Body of pancreas (tissue), 4 donors: ENCODE measurements around the gene MORN1. TPM values are rescaled to one million over a fixed set of nuclear protein-coding genes. Genes with fewer than 3 reads are reported as not detected.

Experiments used
- ATAC-seq: fragments of 150-250 bp; one replicate; pipeline ENCODE4 v1.9.1; 2016
- DNase-seq, 4 donors: peaks; one replicate each; pipeline ENCODE4 v3.0.0-alpha.2; 2019
- H3K27ac ChIP-seq, 4 donors: fragments of 200-600 bp; sonication (generic); 1 replicate in 3 of 4; 2 replicates in 1 of 4; pipeline versions ENCODE4 v1.5.1 to v1.6.1; 2016 to 2019; ENCODE audit warnings: mild to moderate bottlenecking in 1 of 4, mixed read lengths in 1 of 4, moderate library complexity in 1 of 4
- H3K27me3 ChIP-seq, 2 donors: fragments of 200-600 bp; sonication (generic); one replicate each; pipeline ENCODE4 v1.6.0; 2016; ENCODE audit warnings: mild to moderate bottlenecking in 1 of 2
- H3K36me3 ChIP-seq, 2 donors: fragments of 200-600 bp; sonication (generic); replicated peaks in 1 of 2; 2 replicates each; pipeline ENCODE4 v1.5.1; 2016; ENCODE audit warnings: low read depth in 2 of 2; ENCODE audit not compliant: insufficient read depth in 1 of 2
- H3K4me1 ChIP-seq: fragments of 200-600 bp; sonication (generic); one replicate; pipeline ENCODE4 v1.6.0; 2016
- H3K4me3 ChIP-seq, 2 donors: fragments of 200-600 bp; sonication (generic); 1 replicate in 1 of 2; 2 replicates in 1 of 2; pipeline ENCODE4 v1.5.1; 2016 to 2019
- H3K9me3 ChIP-seq, 3 donors: fragments of 200-600 bp; sonication (generic); 1 replicate in 2 of 3; 2 replicates in 1 of 3; pipeline ENCODE4 v1.5.1; 2016
- POLR2A ChIP-seq, 3 donors: fragments of 450-650 bp; IDR thresholded peaks; one replicate each; pipeline ENCODE4 v1.6.1; 2016; ENCODE audit warnings: antibody characterized with exemption in 3 of 3, mild to moderate bottlenecking in 2 of 3
- WGBS, 2 donors: methylation state at CpG; one replicate each; pipeline ENCODE4 v1.1.5; 2017; 5-methylcytosine and 5-hydroxymethylcytosine counted together
- intact Hi-C: fragments of 100-400 bp; cut with DNase I; formaldehyde crosslinking; loops from one replicate; pipeline ENCODE4 v1.15.1; 2023
- total RNA-seq, 2 donors: library from RNA; depleted of rRNA; stranded (reverse); fragments of >200 nt; gene quantifications; one replicate each; pipeline ENCODE4 v1.1.0, GENCODE V29; 2016
- TF ChIP-seq, protein P1 (sequence below), 7 experiments: fragments of 450-650 bp in 4 of 7; fragments of 200-600 bp in 3 of 7; sonication (generic) in 3 of 7; IDR thresholded peaks; one replicate each; pipeline ENCODE4 v1.5.1; 2016 to 2019; ENCODE audit warnings: antibody characterized with exemption in 7 of 7

Gene MORN1
- total RNA-seq, 2 donors from 2014 or later, result 7.0 to 17.8 TPM

DNA sequence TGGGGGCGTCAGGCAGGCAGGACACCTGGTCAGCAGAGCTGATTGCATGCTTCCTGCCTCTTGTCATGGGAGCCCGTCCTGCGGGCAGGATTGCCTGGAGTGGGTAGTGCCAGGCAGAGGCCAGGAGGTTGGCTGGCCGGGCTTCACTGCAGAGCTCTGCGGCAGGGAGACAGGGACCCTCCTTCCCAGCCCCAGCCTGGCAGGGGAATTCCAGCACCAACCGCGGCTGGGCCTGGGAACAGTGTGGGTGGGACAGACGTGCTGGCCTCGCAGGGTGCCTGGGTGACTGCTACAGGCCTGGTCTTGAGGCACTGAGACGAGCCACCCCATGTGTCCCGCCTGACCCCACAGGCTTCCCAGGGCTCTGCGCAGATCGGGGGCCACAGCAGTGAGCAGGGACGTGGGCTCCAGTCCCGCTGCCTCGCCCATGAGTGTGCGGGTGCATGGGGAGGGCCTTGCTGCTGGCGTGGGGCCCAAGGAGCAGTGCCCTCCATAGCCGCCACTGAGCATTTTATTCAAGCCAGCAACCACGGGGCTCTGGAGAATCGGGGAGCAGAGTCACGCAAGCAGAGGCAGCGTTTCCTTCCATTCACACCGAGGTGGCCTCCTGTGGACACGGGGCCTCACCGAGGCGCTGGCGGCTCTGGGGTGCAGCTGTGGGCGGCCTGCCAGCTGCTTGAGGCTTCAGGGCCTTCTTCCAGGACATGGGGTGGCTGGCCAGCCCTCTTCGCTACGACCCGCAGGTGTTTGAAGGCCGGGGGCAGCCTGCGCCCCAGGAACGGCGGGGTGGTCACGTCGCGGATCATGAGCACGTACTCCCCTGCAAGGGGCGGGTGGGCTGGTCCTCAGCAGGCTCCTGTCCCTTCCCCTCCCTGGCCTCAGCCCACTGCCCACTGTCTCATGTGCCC, 70.3 kb downstream of the MORN1 start:
- no peak for ATAC-seq
- no peak for DNase-seq
- intact Hi-C loops, result no loop called here
- Histone ChIP-seq H3K27ac (peak overlapping the region in 2 of 4 donors; percentile 45 to 63), H3K9me3 (no peaks in the 10 kb centered on the region), H3K36me3 (no peaks in the 10 kb centered on the region), H3K4me1 (peaks cover 21% of the 10 kb centered on the region), H3K27me3 (no peaks in the 10 kb centered on the region), H3K4me3 (no peak overlapping the region)
- TF ChIP-seq POLR2A (IDR thresholded peaks at IDR 0.05), result no peak
- TF ChIP-seq, protein P1, sequence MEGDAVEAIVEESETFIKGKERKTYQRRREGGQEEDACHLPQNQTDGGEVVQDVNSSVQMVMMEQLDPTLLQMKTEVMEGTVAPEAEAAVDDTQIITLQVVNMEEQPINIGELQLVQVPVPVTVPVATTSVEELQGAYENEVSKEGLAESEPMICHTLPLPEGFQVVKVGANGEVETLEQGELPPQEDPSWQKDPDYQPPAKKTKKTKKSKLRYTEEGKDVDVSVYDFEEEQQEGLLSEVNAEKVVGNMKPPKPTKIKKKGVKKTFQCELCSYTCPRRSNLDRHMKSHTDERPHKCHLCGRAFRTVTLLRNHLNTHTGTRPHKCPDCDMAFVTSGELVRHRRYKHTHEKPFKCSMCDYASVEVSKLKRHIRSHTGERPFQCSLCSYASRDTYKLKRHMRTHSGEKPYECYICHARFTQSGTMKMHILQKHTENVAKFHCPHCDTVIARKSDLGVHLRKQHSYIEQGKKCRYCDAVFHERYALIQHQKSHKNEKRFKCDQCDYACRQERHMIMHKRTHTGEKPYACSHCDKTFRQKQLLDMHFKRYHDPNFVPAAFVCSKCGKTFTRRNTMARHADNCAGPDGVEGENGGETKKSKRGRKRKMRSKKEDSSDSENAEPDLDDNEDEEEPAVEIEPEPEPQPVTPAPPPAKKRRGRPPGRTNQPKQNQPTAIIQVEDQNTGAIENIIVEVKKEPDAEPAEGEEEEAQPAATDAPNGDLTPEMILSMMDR (IDR thresholded peaks at IDR 0.05), result no peak
- 81% methylated on average over 41 of the region's 41 CpGs; no CpG with 5 or more reads in 1 of the 2 donors for WGBS, 2 donors

DNA sequence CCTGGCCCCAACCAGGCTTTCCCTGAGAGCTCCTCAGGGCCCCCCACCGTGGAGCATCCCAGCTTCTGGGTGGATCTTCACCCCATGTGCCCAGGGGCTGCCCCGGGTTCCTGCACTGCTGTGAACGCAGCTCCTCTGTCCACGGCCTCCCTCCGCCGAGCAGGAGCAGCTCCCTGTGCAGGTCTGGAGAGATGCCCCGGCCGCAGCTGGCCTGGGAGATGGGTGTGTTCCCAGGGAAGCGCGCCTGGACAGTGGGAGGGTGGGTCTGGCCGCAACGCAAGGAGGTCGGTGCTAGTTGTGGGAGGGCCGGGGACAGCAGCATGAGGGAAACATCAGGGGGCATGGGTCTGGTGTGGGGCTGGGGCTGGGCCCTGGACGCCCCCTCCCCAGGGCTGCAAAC, 71.3 kb downstream of the MORN1 start:
- 58 to 80% methylated on average over 2 to 15 of the region's 15 CpGs for WGBS, 2 donors
- DNase-seq, result no peak
- Histone ChIP-seq H3K4me1 (peaks cover 24% of the 10 kb centered on the region), H3K9me3 (no peaks in the 10 kb centered on the region), H3K36me3 (no peaks in the 10 kb centered on the region), H3K4me3 (no peak overlapping the region), H3K27me3 (no peaks in the 10 kb centered on the region), H3K27ac (no peak overlapping the region)
- intact Hi-C loops, result no loop called here
- ATAC-seq, result no peak
- TF ChIP-seq POLR2A (IDR thresholded peaks at IDR 0.05), result no peak
- TF ChIP-seq, protein P1 (IDR thresholded peaks at IDR 0.05), result no peak

DNA sequence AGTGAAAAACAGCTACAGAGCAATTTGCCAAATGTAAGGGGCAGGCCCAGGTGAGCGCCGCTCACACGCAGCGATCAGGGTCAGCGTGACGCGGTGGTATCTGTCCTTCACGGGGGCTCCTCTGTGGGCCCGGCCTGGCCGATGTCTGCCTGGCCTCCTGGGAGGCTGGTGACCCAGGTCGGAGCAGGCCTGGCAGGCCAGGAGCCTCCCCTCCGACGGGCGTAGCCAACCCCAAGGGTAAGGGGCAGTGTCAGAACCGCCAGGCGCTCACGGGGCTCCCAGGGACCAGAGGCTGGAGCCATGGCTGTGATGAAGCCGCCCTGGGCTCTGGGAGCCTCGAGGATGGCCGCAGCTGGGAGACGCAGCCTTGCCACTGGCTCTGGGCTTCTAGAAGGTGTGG, 72.1 kb downstream of the MORN1 start:
- WGBS, 2 donors, result 67% methylated on average over 18 of the region's 21 CpGs; no CpG with 5 or more reads in 1 of the 2 donors
- intact Hi-C loops, result loop anchor here (5.0 kb wide), 1 partner anchor 117 kb away; no protein-coding TSS in a partner anchor
- no peak for ATAC-seq
- Histone ChIP-seq H3K4me3 (no peak overlapping the region), H3K36me3 (no peaks in the 10 kb centered on the region), H3K4me1 (peaks cover 28% of the 10 kb centered on the region), H3K9me3 (no peaks in the 10 kb centered on the region), H3K27ac (no peak overlapping the region), H3K27me3 (no peaks in the 10 kb centered on the region)
- no peak for DNase-seq
- no peak for TF ChIP-seq POLR2A (IDR thresholded peaks at IDR 0.05)
- TF ChIP-seq, protein P1 (IDR thresholded peaks at IDR 0.05), result no peak

DNA sequence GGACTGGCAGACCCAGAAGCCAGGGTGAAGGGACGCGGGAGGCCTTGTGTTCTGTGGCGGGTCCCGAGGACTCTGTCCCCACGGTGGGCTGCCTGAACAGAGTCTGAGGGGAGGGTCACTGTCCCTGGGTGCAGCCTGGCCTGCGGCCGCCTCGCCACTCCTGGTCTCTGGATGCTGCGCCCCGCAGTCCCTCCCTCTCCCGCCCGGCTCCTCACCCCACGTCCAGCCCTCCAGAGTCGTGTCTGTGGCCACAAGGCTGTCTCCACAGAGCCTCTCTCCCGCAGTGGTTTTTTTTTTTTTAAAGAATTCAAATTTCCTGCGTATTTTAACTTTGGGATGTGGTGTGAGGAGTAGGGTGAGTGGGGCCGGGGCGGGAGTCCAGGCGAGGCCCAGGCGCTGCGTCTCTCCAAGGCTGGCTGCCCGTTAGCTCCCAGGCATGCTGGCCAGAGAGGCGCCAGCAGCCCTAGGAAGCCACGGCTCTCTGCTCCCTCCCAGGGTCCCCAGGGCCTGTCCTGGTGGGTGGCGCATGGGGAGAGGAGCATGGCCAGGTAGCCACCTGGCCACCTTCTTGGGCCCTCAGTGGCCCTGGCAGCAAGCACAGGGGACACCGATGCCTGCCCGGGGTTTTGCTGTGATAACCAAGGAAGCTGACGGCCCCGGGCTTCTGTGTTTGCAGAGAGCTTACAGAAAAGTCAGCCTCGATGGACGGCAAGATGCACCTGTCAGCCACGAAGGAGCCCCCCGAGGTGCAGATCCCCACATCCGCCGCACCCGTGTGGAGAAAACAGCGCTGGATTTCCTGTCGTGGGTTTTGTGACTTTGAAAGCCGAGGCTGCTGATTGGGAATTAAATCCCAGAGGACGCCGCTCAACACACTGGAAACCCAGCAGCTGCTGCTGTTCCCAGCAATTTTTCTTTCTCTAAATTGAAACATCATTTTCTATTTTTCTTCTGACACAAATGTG, 72.8 kb downstream of the MORN1 start:
- no peaks in the 10 kb centered on the region for H3K36me3 ChIP-seq
- TF ChIP-seq, protein P1 (IDR thresholded peaks at IDR 0.05), result no peak
- TF ChIP-seq POLR2A (IDR thresholded peaks at IDR 0.05), result no peak
- ATAC-seq (no peak), DNase-seq (no peak)
- 52 to 61% methylated on average over 27 to 40 of the region's 41 CpGs for WGBS, 2 donors
- H3K27me3 ChIP-seq, result no peaks in the 10 kb centered on the region
- peaks cover 32% of the 10 kb centered on the region for H3K4me1 ChIP-seq
- no peaks in the 10 kb centered on the region for H3K9me3 ChIP-seq
- H3K4me3 ChIP-seq, result no peak overlapping the region
- intact Hi-C loops, result loop anchor here (5.0 kb wide), 1 partner anchor 116 kb away; no protein-coding TSS in a partner anchor
- H3K27ac ChIP-seq, result no peak overlapping the region
